NCI-H2107 treated with DMSO at 0.1 percent for 48 hours (cell line): Measurements from ENCODE around the gene UNC45A.
"Not testable (repeated sequence)": the region's sequence is repeated elsewhere in the genome, so short reads cannot be mapped to it uniquely, and the experiment has no call there.

ENCODE experiments used
- DNase-seq: peaks from one replicate; lab custom pipeline; 2025; ENCODE audit not compliant: unreplicated experiment; lab: John Stamatoyannopoulos, UW

Gene UNC45A

DNA sequence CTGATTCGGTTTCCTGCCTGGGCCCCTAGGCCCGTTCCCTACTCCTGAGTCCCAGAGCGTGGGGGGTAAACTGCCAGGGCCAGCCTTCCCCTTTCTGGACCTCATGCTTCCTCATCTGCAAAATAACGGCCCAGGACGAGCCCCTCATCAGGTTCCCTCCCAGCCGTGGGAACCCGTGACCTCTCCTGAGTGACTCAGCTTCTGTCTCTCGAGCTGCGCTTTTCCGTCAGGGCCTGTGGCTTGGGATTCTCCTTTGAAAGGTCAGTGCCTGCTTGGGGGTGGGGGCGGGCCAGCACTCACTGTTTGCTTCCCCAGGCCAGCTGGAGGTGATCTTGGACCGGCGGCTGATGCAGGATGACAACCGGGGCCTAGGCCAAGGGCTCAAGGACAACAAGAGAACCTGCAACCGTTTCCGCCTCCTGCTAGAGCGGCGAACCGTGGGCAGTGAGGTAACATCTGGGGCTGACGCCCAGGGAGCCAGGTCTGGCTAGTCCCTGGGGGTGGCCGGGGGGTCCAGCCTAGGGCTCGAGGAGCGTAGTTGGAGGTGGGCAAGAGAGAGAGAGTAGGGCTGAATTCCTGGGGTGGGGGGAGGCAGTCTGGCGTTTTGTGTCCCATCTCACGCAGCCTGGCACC is 19.2 kb upstream of the UNC45A start:
- no peak for DNase-seq

DNA sequence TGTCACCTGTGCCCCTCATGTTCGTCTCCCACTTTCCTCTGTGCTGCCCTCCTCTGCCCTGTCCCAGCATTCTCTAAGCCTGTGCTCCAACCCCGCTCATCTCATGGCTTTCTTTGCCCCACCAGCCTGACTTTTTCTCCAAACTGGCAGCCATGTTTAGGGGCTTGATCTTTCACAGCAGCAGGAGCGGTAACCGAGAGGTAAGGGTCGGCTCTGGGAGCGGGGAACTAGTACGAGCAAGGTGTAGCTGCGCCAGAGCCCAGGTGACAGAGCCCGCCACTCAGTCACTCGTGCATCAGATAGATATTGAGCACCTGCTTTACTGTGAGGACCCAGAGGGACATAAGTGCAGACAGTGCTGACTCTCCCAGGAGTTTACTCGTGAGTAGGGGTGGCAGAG is 18.6 kb upstream of the UNC45A start:
- DNase-seq: no peak

- no peak for DNase-seq
These were observed 17.5 kb upstream of the UNC45A start for GRCh38 chr15:90917569-90917968.

GRCh38 chr15:90918034-90918788 is 16.9 kb upstream of the UNC45A start:
- DNase-seq: no peak

- no peak for DNase-seq
These were observed 16.2 kb upstream of the UNC45A start for GRCh38 chr15:90918835-90919234.

DNA sequence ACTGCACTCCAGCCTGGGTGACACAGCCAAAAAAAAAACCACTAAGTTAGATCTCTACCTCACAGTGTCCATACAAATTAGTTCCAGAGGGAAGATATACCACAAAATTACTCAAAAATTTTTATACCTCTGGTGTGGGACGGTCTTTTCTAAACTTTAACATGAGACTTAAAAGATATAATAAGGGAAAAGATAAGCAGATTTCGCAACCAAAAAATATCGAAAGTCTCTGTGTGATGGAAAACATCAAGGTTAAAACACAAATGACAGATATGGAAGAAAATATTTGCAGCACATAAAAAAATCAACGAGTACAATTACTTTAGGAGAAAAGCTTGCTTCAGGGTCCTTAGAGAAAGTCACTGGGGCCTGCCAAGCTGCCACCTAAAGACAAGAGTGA is 13.2 kb upstream of the UNC45A start:
- DNase-seq: no peak

- not testable (repeated sequence) for DNase-seq
These were observed 12.3 kb upstream of the UNC45A start for GRCh38 chr15:90922712-90923322.

GRCh38 chr15:90924375-90924774 is 10.7 kb upstream of the UNC45A start:
- DNase-seq: no peak

- not testable (repeated sequence) for DNase-seq
These were observed 8.3 kb upstream of the UNC45A start for GRCh38 chr15:90926766-90927165.

DNA sequence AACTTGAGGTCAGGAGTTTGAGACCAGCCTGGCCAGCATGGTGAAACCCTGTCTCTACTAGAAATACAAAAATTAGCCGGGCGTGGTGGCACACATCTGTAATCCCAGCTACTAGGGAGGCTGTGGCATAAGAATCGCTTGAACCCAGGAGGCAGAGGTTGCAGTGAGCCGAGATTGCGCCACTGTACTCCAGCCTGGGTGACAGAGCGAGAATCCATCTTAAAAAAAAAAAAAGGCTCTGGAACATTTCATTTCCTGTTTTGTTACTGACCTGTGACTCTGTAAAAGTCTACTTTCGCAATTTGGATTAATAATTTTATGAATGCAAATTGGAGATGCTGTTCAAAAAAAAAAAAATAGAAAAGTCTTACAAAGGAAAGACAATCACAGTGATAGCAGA is 7.0 kb upstream of the UNC45A start:
- not testable (repeated sequence) for DNase-seq

GRCh38 chr15:90929246-90930019 is 5.7 kb upstream of the UNC45A start:
- DNase-seq: no peak

DNA sequence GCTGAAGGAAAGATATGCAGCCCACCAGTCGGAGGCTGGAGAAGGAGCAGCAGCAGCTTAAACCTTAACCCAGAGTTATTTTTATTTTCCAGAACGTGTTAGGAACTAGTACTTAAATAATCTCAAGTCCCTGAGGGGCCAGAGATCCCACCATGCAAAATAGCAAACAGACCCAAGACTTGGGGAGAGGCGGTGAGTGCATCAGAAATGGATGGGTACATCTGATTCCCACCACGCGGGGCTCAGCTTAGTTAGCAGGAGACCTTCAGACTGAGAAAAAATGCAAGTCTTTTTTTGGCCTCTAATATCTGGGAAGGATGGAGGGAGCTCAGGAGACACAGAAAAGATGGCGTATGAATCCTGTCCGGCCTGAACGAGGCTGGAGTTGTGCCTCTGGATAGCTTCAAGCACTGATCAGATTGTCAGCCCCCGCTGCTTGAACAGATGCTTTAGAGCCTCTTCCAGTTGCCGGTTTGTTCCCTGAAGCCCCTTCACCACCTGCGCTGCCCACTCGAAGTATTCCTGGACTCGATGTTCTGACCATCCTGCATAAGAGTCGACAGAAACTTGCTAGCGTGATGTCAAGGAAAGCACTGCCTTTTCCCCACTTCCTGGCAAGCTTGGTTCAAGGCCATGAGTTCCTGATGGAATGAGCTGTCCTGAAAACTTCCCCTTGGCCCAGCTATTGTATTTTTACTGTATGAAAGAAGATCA is 4.1 kb upstream of the UNC45A start:
- no peak for DNase-seq

GRCh38 chr15:90931575-90931827 is 3.6 kb upstream of the UNC45A start:
- DNase-seq: no peak

DNA sequence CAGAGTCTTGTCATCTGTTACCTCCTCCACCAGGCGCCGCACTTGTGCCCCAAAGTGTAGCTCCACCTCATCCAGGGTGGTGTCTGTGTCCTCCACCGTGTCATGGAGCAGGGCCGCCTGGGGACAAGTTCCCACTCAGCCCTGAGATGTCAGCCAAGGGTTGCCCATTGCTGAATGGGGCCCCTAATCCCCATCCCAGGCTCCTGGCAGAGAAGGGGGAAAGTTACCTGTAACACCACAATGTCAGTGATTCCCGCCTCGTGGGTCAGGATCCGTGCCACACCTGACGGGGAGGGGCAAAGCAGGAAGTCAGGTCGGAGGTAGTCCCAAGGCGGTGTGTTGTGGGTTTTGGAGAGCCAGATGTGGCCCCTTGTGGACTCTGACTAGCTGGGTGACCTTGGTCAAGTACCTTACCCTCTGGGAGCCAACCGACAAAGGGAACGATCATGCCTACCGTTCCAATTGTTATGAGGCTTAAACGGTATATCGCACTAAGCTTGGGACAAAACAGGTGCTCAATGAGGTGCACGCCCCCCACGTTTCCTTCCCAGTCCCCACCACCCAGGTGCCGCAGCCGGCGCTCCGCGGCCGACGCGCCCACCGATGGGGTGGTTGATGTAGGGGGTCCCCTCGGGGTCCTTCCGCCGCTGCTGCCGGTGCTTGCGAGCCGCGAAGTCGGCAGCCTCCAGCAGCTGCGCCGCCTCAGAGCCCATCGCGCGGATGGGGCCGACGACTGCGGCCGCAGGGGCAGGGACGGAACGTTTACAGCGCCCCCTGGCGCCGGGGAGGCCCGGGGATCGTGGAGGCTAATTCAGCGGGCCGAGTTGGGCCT is 3.0 kb upstream of the UNC45A start, which contains the start of gene HDDC3:
Gene HDDC3, minus strand, starts transcription at position 722 of the 832 bp plus-strand sequence. Its CDS starts 9 bp downstream, at position 713.
- peak; percentile 69 for DNase-seq

- no peak for DNase-seq
These were observed 2.5 kb upstream of the UNC45A start for GRCh38 chr15:90932660-90932991.

DNA sequence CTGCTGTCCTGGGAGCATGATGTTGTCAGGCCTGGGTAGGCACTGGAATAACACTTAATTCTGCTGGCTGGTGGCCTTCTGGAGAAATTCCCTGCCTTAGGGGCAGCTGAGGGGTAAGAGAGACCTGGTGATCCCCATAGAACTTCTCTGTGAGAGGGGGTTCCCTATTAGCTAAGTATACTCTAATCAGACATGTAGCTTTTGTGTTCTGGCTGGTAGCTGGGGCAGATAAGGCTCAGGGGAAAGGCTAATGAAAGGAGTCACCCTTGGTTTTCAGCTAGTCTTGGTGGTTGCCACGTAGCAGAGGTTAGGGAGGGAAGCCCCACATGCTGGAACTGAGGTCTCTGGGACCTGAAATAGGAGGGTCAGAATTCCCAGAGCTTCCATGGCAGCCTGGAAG is 1.8 kb upstream of the UNC45A start:
- no peak for DNase-seq

DNA sequence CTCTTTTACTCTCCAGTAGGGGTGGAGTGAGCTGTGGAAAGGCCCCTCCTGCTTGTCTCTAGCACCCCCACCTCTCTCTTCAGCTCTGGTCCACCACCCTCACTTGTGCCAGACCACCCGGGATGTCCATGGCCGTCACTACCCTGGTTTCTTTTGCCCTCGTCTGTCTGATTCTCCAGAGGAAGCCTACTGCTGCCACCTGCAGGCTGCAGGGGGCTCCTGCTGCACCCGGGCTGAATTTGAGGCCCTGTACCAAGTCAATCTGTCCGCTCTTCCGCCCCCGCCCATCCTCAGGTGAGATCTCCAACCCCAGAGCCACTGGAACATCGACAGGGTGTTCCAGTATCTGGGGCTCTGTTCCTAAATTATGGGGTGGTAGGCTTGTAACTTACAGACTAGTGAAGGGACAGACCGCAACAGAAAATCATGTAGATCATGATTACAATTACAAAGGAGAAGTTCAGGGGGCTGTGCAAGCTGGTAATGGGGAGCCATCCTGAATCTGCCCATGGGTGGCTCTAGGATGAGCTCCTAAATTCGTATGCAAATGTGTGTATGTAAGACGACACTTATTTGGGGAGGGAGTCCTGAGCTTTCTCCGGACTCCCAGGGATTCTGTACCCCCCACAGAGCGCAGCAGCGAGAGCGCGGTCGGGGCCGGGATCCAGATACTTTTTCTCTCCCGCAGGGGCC is 683 bp upstream of the UNC45A start:
- peak; percentile 71 for DNase-seq

GRCh38 chr15:90936823-90937222 is 1.7 kb downstream of the UNC45A start:
- no peak for DNase-seq

- no peak for DNase-seq
These were observed 3.2 kb downstream of the UNC45A start for GRCh38 chr15:90938261-90938660.

- DNase-seq: no peak
These were observed 4.7 kb downstream of the UNC45A start for GRCh38 chr15:90939756-90940155.
